ENCODE results near the gene ZBTB17.

Gene ZBTB17

GRCh38 chr1:15968172-15968571 lies 7.7 kb downstream of the ZBTB17 start:
- Histone ChIP-seq H3K4me1 (ENCODE audit: control insufficient read depth, insufficient read depth, low read length) (no peaks in the 10 kb centered on the region), H3K4me3 (ENCODE audit: low read length) (no peak overlapping the region), H3K27me3 (ENCODE audit: control insufficient read depth, insufficient read depth, low read length) (no peaks in the 10 kb centered on the region; the same call in 1 of the 2 replicates), H3K9me3 (ENCODE audit: control insufficient read depth, insufficient read depth, low read length) (peaks cover 1% of the 10 kb centered on the region; the same call in 1 of the 2 replicates), H3K27ac (ENCODE audit: low read length) (no peak overlapping the region), H3K36me3 (ENCODE audit: control insufficient read depth, insufficient read depth, low read length) (peaks cover 8% of the 10 kb centered on the region)
- no peak for DNase-seq (ENCODE audit: low read depth, low spot score)
- no CpG with 5 or more reads among the region's 5 CpGs for WGBS (ENCODE audit: insufficient coverage, insufficient read length)

- Histone ChIP-seq H3K4me1 (ENCODE audit: control insufficient read depth, insufficient read depth, low read length) (no peaks in the 10 kb centered on the region; the same call in 1 of the 2 replicates), H3K27ac (ENCODE audit: low read length) (no peak overlapping the region), H3K27me3 (ENCODE audit: control insufficient read depth, insufficient read depth, low read length) (no peaks in the 10 kb centered on the region; the same call in 1 of the 2 replicates), H3K4me3 (ENCODE audit: low read length) (no peak overlapping the region), H3K36me3 (ENCODE audit: control insufficient read depth, insufficient read depth, low read length) (peaks cover 8% of the 10 kb centered on the region), H3K9me3 (ENCODE audit: control insufficient read depth, insufficient read depth, low read length) (peaks cover 1% of the 10 kb centered on the region; the same call in 1 of the 2 replicates)
- WGBS (ENCODE audit: insufficient coverage, insufficient read length) = no CpG with 5 or more reads among the region's 6 CpGs
- DNase-seq (ENCODE audit: low read depth, low spot score) = no peak
These were observed 9.0 kb downstream of the ZBTB17 start for GRCh38 chr1:15966956-15967344.

- Histone ChIP-seq H3K4me3 (ENCODE audit: low read length) (no peak overlapping the region), H3K9me3 (ENCODE audit: control insufficient read depth, insufficient read depth, low read length) (peaks cover 1% of the 10 kb centered on the region; the same call in 1 of the 2 replicates), H3K27me3 (ENCODE audit: control insufficient read depth, insufficient read depth, low read length) (no peaks in the 10 kb centered on the region; the same call in 1 of the 2 replicates), H3K4me1 (ENCODE audit: control insufficient read depth, insufficient read depth, low read length) (no peaks in the 10 kb centered on the region; the same call in 1 of the 2 replicates), H3K36me3 (ENCODE audit: control insufficient read depth, insufficient read depth, low read length) (peaks cover 7% of the 10 kb centered on the region), H3K27ac (ENCODE audit: low read length) (no peak overlapping the region)
- DNase-seq (ENCODE audit: low read depth, low spot score) = no peak
- WGBS (ENCODE audit: insufficient coverage, insufficient read length) = no CpG with 5 or more reads among the region's 18 CpGs
These were observed 9.6 kb downstream of the ZBTB17 start for GRCh38 chr1:15966081-15966955.

- H3K27me3 ChIP-seq (ENCODE audit: control insufficient read depth, insufficient read depth, low read length) = no peaks in the 10 kb centered on the region; the same call in 1 of the 2 replicates
- no peak overlapping the region for H3K27ac ChIP-seq (ENCODE audit: low read length)
- DNase-seq (ENCODE audit: low read depth, low spot score) = no peak
- no peak overlapping the region for H3K4me3 ChIP-seq (ENCODE audit: low read length)
- peaks cover 1% of the 10 kb centered on the region; the same call in 1 of the 2 replicates for H3K9me3 ChIP-seq (ENCODE audit: control insufficient read depth, insufficient read depth, low read length)
- peaks cover 7% of the 10 kb centered on the region for H3K36me3 ChIP-seq (ENCODE audit: control insufficient read depth, insufficient read depth, low read length)
- H3K4me1 ChIP-seq (ENCODE audit: control insufficient read depth, insufficient read depth, low read length) = no peaks in the 10 kb centered on the region; the same call in 1 of the 2 replicates
- WGBS (ENCODE audit: insufficient coverage, insufficient read length) = no CpG with 5 or more reads among the region's 7 CpGs
These were observed 10.6 kb downstream of the ZBTB17 start for GRCh38 chr1:15965228-15965767.

GRCh38 chr1:15963968-15964648 lies 11.8 kb downstream of the ZBTB17 start:
- Histone ChIP-seq H3K27ac (ENCODE audit: low read length) (no peak overlapping the region), H3K36me3 (ENCODE audit: control insufficient read depth, insufficient read depth, low read length) (peaks cover 7% of the 10 kb centered on the region; the same call in 1 of the 2 replicates), H3K4me1 (ENCODE audit: control insufficient read depth, insufficient read depth, low read length) (no peaks in the 10 kb centered on the region; the same call in 1 of the 2 replicates), H3K4me3 (ENCODE audit: low read length) (no peak overlapping the region), H3K9me3 (ENCODE audit: control insufficient read depth, insufficient read depth, low read length) (peaks cover 1% of the 10 kb centered on the region; the same call in 1 of the 2 replicates), H3K27me3 (ENCODE audit: control insufficient read depth, insufficient read depth, low read length) (no peaks in the 10 kb centered on the region; the same call in 1 of the 2 replicates)
- no CpG with 5 or more reads among the region's 10 CpGs for WGBS (ENCODE audit: insufficient coverage, insufficient read length)
- DNase-seq (ENCODE audit: low read depth, low spot score) = no peak

GRCh38 chr1:15963363-15963967 lies 12.4 kb downstream of the ZBTB17 start:
- Histone ChIP-seq H3K4me3 (ENCODE audit: low read length) (no peak overlapping the region), H3K27ac (ENCODE audit: low read length) (no peak overlapping the region), H3K36me3 (ENCODE audit: control insufficient read depth, insufficient read depth, low read length) (0 out of 2 replicates have a peak, but pooled peaks cover 3% of the 10 kb centered on the region), H3K27me3 (ENCODE audit: control insufficient read depth, insufficient read depth, low read length) (no peaks in the 10 kb centered on the region; the same call in 1 of the 2 replicates), H3K4me1 (ENCODE audit: control insufficient read depth, insufficient read depth, low read length) (no peaks in the 10 kb centered on the region; the same call in 1 of the 2 replicates), H3K9me3 (ENCODE audit: control insufficient read depth, insufficient read depth, low read length) (no peaks in the 10 kb centered on the region)
- DNase-seq (ENCODE audit: low read depth, low spot score) = no peak

GRCh38 chr1:15962671-15963362 lies 13.1 kb downstream of the ZBTB17 start:
- no CpG with 5 or more reads among the region's 8 CpGs for WGBS (ENCODE audit: insufficient coverage, insufficient read length)
- 0 out of 2 replicates have a peak, but pooled peaks cover 3% of the 10 kb centered on the region for H3K36me3 ChIP-seq (ENCODE audit: control insufficient read depth, insufficient read depth, low read length)
- H3K9me3 ChIP-seq (ENCODE audit: control insufficient read depth, insufficient read depth, low read length) = no peaks in the 10 kb centered on the region
- no peak overlapping the region for H3K4me3 ChIP-seq (ENCODE audit: low read length)
- no peaks in the 10 kb centered on the region; the same call in 1 of the 2 replicates for H3K4me1 ChIP-seq (ENCODE audit: control insufficient read depth, insufficient read depth, low read length)
- H3K27ac ChIP-seq (ENCODE audit: low read length) = no peak overlapping the region
- DNase-seq (ENCODE audit: low read depth, low spot score) = no peak
- no peaks in the 10 kb centered on the region for H3K27me3 ChIP-seq (ENCODE audit: control insufficient read depth, insufficient read depth, low read length)

GRCh38 chr1:15962176-15962575 lies 13.7 kb downstream of the ZBTB17 start:
- H3K4me3 ChIP-seq (ENCODE audit: low read length) = no peak overlapping the region
- DNase-seq (ENCODE audit: low read depth, low spot score) = no peak
- 0 out of 2 replicates have a peak, but pooled peaks cover 3% of the 10 kb centered on the region for H3K36me3 ChIP-seq (ENCODE audit: control insufficient read depth, insufficient read depth, low read length)
- H3K4me1 ChIP-seq (ENCODE audit: control insufficient read depth, insufficient read depth, low read length) = no peaks in the 10 kb centered on the region; the same call in 1 of the 2 replicates
- H3K27ac ChIP-seq (ENCODE audit: low read length) = no peak overlapping the region
- H3K27me3 ChIP-seq (ENCODE audit: control insufficient read depth, insufficient read depth, low read length) = no peaks in the 10 kb centered on the region
- no CpG with 5 or more reads among the region's 6 CpGs for WGBS (ENCODE audit: insufficient coverage, insufficient read length)
- H3K9me3 ChIP-seq (ENCODE audit: control insufficient read depth, insufficient read depth, low read length) = no peaks in the 10 kb centered on the region

GRCh38 chr1:15961492-15961891 lies 14.4 kb downstream of the ZBTB17 start:
- H3K4me1 ChIP-seq (ENCODE audit: control insufficient read depth, insufficient read depth, low read length) = no peaks in the 10 kb centered on the region; the same call in 1 of the 2 replicates
- no peaks in the 10 kb centered on the region for H3K27me3 ChIP-seq (ENCODE audit: control insufficient read depth, insufficient read depth, low read length)
- no peak overlapping the region for H3K4me3 ChIP-seq (ENCODE audit: low read length)
- WGBS (ENCODE audit: insufficient coverage, insufficient read length) = no CpG with 5 or more reads among the region's 11 CpGs
- no peak for DNase-seq (ENCODE audit: low read depth, low spot score)
- no peaks in the 10 kb centered on the region for H3K9me3 ChIP-seq (ENCODE audit: control insufficient read depth, insufficient read depth, low read length)
- 0 out of 2 replicates have a peak, but pooled peaks cover 3% of the 10 kb centered on the region for H3K36me3 ChIP-seq (ENCODE audit: control insufficient read depth, insufficient read depth, low read length)
- H3K27ac ChIP-seq (ENCODE audit: low read length) = no peak overlapping the region
